Neural cell (in vitro differentiated cells): ENCODE results near the gene ROPN1.

ENCODE experiments used
- CTCF ChIP-seq: fragments of 450-650 bp; IDR thresholded peaks from 2 replicates; pipeline ENCODE4 v1.5.1; 2014; ENCODE audit warnings: antibody characterized with exemption, mild to moderate bottlenecking, moderate library complexity; ENCODE audit not compliant: poor library complexity, severe bottlenecking
- EP300 ChIP-seq: fragments of 450-650 bp; conservative IDR thresholded peaks from 2 replicates; pipeline ENCODE4 v1.6.1; 2014; ENCODE audit warnings: antibody characterized with exemption, mild to moderate bottlenecking, moderate library complexity; ENCODE audit not compliant: poor library complexity, severe bottlenecking
- EZH2 ChIP-seq: fragments of 200-600, 300-800 bp; shearing (Covaris generic), sonication (generic); IDR thresholded peaks from 2 replicates; pipeline ENCODE4 v1.6.1; 2014; ENCODE audit warnings: antibody characterized with exemption, low read length, borderline replicate concordance, mild to moderate bottlenecking; ENCODE audit not compliant: insufficient read depth, poor library complexity, severe bottlenecking
- POLR2AphosphoS5 ChIP-seq: IDR thresholded peaks from 2 replicates; pipeline ENCODE4 v1.6.1; 2012
- RAD21 ChIP-seq: fragments of 450-650 bp; conservative IDR thresholded peaks from 2 replicates; pipeline ENCODE4 v1.6.1; 2014; ENCODE audit warnings: antibody characterized with exemption, mild to moderate bottlenecking, moderate library complexity
- TF ChIP-seq, protein P1 (sequence below): IDR thresholded peaks from 2 replicates; pipeline ENCODE4 v1.6.1; 2012; ENCODE audit warnings: borderline replicate concordance

DNA sequence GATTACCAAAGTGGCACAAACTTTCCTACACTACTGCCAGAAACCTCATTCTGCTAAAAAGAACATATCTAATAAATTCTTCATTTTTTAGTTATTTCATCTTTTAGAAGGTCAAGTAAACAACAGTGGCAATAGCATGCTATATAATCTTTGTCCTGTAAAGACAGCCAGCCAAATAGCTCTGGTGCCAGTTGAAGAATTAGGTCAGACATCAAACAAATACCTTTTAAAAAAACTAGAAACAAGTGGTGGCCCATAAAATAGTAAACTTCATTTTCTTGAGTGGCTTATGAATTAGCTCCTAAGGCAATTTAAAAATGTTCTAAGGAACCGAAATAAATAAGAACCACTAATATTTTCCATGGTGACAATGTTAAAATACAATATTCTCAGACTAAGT is 50.4 kb downstream of the ROPN1 start:
- no peak for TF ChIP-seq CTCF
- no peak for TF ChIP-seq RAD21
- no peak for TF ChIP-seq EZH2
- no peak for TF ChIP-seq POLR2AphosphoS5
- no peak for TF ChIP-seq EP300
- TF ChIP-seq, protein P1, sequence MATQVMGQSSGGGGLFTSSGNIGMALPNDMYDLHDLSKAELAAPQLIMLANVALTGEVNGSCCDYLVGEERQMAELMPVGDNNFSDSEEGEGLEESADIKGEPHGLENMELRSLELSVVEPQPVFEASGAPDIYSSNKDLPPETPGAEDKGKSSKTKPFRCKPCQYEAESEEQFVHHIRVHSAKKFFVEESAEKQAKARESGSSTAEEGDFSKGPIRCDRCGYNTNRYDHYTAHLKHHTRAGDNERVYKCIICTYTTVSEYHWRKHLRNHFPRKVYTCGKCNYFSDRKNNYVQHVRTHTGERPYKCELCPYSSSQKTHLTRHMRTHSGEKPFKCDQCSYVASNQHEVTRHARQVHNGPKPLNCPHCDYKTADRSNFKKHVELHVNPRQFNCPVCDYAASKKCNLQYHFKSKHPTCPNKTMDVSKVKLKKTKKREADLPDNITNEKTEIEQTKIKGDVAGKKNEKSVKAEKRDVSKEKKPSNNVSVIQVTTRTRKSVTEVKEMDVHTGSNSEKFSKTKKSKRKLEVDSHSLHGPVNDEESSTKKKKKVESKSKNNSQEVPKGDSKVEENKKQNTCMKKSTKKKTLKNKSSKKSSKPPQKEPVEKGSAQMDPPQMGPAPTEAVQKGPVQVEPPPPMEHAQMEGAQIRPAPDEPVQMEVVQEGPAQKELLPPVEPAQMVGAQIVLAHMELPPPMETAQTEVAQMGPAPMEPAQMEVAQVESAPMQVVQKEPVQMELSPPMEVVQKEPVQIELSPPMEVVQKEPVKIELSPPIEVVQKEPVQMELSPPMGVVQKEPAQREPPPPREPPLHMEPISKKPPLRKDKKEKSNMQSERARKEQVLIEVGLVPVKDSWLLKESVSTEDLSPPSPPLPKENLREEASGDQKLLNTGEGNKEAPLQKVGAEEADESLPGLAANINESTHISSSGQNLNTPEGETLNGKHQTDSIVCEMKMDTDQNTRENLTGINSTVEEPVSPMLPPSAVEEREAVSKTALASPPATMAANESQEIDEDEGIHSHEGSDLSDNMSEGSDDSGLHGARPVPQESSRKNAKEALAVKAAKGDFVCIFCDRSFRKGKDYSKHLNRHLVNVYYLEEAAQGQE, result no peak
